Lower lobe of right lung (tissue), 2 donors: ENCODE data around the gene SHISA6. TPM values are rescaled to one million over a fixed set of nuclear protein-coding genes. Genes with fewer than 3 reads are reported as not detected.

Experiments
- ATAC-seq, 2 donors: fragments of 200-7000 bp; cut with Tn5 transposase; one replicate each; pipeline ENCODE4 v1.9.1; 2020 to 2022; ENCODE audit warnings: mild to moderate bottlenecking in 2 of 2, moderate library complexity in 2 of 2
- DNase-seq: peaks from one replicate; pipeline ENCODE4 v3.0.0-alpha.2; 2020
- H3K27ac ChIP-seq: fragments of 200-600 bp; one replicate; pipeline ENCODE4 v1.8.0; 2022
- H3K27me3 ChIP-seq: fragments of 200-600 bp; one replicate; pipeline ENCODE4 v1.8.0; 2022; ENCODE audit warnings: low read depth
- H3K36me3 ChIP-seq: fragments of 200-600 bp; one replicate; pipeline ENCODE4 v1.8.0; 2022; ENCODE audit warnings: mild to moderate bottlenecking
- H3K4me1 ChIP-seq: fragments of 200-600 bp; one replicate; pipeline ENCODE4 v1.8.0; 2022
- H3K4me3 ChIP-seq: fragments of 200-600 bp; one replicate; pipeline ENCODE4 v1.8.0; 2022; ENCODE audit warnings: mild to moderate bottlenecking
- H3K9me3 ChIP-seq: fragments of 200-600 bp; one replicate; pipeline ENCODE4 v1.8.0; 2022
- intact Hi-C: fragments of 100-400 bp; cut with DNase I; formaldehyde crosslinking; loops from one replicate; pipeline ENCODE4 v1.11.0; 2022
- total RNA-seq: library from RNA; stranded (reverse); fragmentation: NEBNext Ultra II Directional; extraction: Animal tissue kit (Norgen Biotek cat#: 25700); gene quantifications from one replicate; pipeline ENCODE4 v1.2.1, GENCODE V29; 2021
- TF ChIP-seq, protein P1 (sequence below): fragments of 200-600 bp; IDR thresholded peaks from one replicate; pipeline ENCODE4 v1.8.0; 2022; ENCODE audit warnings: antibody characterized with exemption, mild to moderate bottlenecking
- donor health status: DM: no; HTN: yes; CAD: no; lungs with severe emphysema.

SHISA6 gene
- total RNA-seq, 1 donor from 2014 or later = 0.44 TPM

DNA sequence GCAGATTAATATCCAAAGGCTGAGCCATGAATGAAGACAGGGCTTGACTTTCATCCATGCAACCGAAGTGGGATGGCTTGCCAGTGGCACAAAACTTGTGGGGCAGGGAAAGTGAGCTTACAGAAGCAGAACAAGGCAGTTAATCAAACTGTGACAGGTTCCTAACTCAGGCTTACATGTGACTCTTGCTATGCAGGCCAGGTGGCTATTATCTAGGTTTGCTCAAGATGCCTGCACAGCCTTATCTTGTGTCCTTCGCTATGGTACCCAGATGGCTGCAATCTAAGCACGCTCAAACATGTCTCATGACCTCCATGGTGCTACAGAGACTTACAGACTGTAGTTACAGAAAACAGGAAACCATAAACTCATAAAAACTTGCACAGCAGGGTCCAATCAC is 348.7 kb downstream of the SHISA6 start:
- no peak overlapping the region for H3K27ac ChIP-seq
- DNase-seq = no peak
- no peaks in the 10 kb centered on the region for H3K4me1 ChIP-seq
- intact Hi-C loops = no loop called here
- no peaks in the 10 kb centered on the region for H3K36me3 ChIP-seq
- TF ChIP-seq, protein P1, sequence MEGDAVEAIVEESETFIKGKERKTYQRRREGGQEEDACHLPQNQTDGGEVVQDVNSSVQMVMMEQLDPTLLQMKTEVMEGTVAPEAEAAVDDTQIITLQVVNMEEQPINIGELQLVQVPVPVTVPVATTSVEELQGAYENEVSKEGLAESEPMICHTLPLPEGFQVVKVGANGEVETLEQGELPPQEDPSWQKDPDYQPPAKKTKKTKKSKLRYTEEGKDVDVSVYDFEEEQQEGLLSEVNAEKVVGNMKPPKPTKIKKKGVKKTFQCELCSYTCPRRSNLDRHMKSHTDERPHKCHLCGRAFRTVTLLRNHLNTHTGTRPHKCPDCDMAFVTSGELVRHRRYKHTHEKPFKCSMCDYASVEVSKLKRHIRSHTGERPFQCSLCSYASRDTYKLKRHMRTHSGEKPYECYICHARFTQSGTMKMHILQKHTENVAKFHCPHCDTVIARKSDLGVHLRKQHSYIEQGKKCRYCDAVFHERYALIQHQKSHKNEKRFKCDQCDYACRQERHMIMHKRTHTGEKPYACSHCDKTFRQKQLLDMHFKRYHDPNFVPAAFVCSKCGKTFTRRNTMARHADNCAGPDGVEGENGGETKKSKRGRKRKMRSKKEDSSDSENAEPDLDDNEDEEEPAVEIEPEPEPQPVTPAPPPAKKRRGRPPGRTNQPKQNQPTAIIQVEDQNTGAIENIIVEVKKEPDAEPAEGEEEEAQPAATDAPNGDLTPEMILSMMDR = no peak
- H3K27me3 ChIP-seq = no peaks in the 10 kb centered on the region
- ATAC-seq = no peak
- H3K9me3 ChIP-seq = no peaks in the 10 kb centered on the region
- no peak overlapping the region for H3K4me3 ChIP-seq

DNA sequence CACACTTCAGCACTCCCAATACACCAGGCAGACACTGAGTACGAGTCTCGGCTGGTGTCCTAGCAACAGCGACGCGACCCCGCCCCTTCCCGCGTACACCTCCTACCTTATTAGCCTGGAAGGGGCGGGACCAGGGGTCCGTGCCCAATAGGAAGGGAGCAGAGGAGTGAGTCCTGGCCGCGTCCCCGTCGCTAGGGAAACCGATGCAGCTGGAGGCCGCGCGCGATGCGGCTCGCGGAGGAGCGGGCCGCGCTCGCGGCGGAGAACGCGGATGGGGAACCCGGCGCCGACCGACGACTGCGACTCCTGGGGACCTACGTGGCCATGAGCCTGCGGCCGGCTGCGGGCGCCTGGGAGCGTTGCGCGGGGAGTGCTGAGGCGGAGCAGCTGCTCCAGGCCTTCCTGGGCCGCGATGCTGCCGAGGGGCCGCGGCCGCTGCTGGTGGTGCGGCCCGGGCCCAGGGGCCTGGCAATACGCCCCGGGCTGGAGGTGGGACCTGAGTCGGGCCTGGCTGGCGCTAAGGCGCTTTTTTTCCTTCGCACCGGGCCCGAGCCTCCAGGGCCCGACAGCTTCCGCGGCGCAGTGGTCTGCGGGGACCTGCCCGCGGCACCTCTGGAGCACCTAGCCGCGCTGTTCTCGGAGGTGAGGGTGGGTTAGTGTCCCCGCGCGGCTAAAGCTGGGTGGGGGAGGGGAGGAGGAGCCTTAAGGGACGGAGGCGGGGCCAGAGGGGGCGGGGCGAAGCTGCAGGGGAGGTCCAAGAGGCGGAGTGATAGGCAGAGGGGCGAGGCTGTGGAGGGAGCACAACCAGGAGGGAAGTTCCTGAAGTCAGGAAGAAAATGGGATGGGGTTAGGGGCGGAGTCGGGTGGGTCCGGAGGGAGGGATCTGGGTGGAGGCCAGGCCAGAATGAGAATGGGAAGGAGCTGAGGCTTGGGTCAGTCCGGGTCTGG is 357.5 kb downstream of the SHISA6 start, which contains the start of gene DNAH9:
Gene DNAH9, plus strand, starts transcription at position 197 of the 948 bp plus-strand sequence. Its CDS starts 29 bp downstream, at position 226.
- ATAC-seq = peak; percentile 99 to 100
- DNase-seq = peak; percentile 97
- Histone ChIP-seq H3K36me3 (no peaks in the 10 kb centered on the region), H3K9me3 (no peaks in the 10 kb centered on the region), H3K27ac (peak within 1 kb of the TSS; percentile 78), H3K4me3 (peak within 1 kb of the TSS; percentile 59), H3K4me1 (no peaks in the 10 kb centered on the region), H3K27me3 (peaks cover 8% of the 10 kb centered on the region)
- TF ChIP-seq, protein P1 = no peak
- intact Hi-C loops = no loop called here

DNA sequence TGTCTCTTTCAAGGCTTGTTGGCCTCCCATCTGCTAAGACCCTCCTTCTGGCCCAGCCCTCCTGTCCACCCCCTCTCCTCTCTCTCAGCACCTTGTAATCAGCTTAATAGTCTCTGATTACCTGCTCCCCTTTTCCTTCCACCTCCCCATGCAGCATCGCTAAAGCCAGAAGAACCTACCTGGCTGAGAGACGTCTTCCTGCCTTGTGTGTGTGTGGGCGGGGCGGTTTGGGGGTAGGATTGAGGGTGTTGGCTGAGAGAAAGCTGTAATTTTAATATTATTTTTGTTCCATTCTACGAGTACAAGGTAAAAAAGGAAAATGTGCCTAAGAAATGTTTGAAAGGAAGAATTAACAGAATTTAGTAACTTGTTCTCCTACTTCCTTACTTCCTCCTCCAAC is 360.6 kb downstream of the SHISA6 start:
- Histone ChIP-seq H3K27me3 (peaks cover 8% of the 10 kb centered on the region), H3K27ac (no peak overlapping the region), H3K4me3 (no peak overlapping the region), H3K36me3 (no peaks in the 10 kb centered on the region), H3K9me3 (no peaks in the 10 kb centered on the region), H3K4me1 (no peaks in the 10 kb centered on the region)
- DNase-seq = no peak
- no peak for ATAC-seq
- intact Hi-C loops = no loop called here
- TF ChIP-seq, protein P1 = no peak

DNA sequence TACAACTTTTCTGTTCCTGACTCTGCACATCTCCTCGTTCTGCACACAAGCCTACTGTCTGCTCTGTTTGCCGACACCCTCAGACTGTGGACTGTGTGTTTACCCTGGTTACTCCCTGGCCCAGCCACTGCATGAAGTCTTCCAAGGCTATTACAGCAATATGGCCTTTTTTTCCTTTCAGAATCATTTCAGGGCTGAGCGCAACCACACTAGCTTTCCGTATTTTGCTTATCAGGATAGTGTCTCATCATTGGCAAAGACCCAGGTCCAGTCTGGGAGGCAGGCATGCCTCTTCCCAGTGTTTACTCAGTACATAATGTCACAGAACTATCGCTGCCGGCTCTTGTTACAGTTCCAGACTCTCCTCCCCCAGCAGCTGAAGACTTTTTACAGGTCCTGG is 367.4 kb downstream of the SHISA6 start:
- TF ChIP-seq, protein P1 = no peak
- no peaks in the 10 kb centered on the region for H3K27me3 ChIP-seq
- no peak overlapping the region for H3K4me3 ChIP-seq
- DNase-seq (no peak), ATAC-seq (peak; percentile 74 to 82)
- H3K4me1 ChIP-seq = no peaks in the 10 kb centered on the region
- no peaks in the 10 kb centered on the region for H3K36me3 ChIP-seq
- peak overlapping the region; percentile 49 for H3K27ac ChIP-seq
- no peaks in the 10 kb centered on the region for H3K9me3 ChIP-seq
- intact Hi-C loops = no loop called here

DNA sequence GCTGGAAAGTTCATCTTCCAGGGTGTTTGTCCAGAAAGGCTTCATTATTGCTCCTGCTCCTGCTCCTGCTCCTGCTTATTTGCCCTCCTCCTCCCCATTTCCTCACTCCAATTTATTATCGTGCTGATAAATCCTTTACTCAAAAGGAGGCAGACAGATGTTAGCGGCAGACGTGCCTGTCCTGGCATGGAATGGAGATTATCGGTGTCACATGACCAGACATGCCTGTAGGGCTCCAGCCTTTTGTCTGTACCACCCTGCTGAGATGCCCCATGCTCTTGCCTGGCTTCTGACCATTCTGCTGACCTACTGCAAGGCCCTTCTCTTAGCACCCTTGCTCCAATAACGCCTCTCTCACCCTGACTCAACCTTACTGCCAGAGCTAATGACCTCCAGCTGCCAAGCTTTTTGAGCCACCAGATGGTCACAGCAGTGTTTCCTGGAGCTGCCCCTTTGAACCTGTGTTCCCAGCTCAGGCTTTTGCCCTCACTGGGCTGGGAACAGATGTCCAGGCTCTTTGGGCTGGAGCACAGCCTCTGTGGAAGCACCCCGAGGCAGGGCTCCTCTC is 370.1 kb downstream of the SHISA6 start:
- no peaks in the 10 kb centered on the region for H3K4me1 ChIP-seq
- no peaks in the 10 kb centered on the region for H3K27me3 ChIP-seq
- ATAC-seq (peak in 1 of 2 donors; percentile 13), DNase-seq (no peak)
- TF ChIP-seq, protein P1 = no peak
- no peak overlapping the region for H3K4me3 ChIP-seq
- intact Hi-C loops = no loop called here
- H3K9me3 ChIP-seq = no peaks in the 10 kb centered on the region
- no peaks in the 10 kb centered on the region for H3K36me3 ChIP-seq
- H3K27ac ChIP-seq = no peak overlapping the region
